Hepatocyte (in vitro differentiated cells): ENCODE measurements around the gene OR2F2. TPM values are rescaled to one million over a fixed set of nuclear protein-coding genes. Genes with fewer than 3 reads are reported as not detected.

Experiments
- DNase-seq: peaks from one replicate; pipeline ENCODE4 v3.0.0-alpha.2; 2016; ENCODE audit warnings: low spot score
- H2AFZ ChIP-seq: fragments of 200-600 bp; sonication (generic); 2 replicates; pipeline ENCODE4 v1.6.0; 2016; ENCODE audit warnings: antibody characterized with exemption, mild to moderate bottlenecking
- H3K27ac ChIP-seq: fragments of 200-600 bp; sonication (generic); 2 replicates; pipeline ENCODE4 v1.5.1; 2016; ENCODE audit warnings: mild to moderate bottlenecking
- H3K27me3 ChIP-seq: fragments of 200-600 bp; sonication (generic); 2 replicates; pipeline ENCODE4 v1.6.1; 2016
- H3K36me3 ChIP-seq: fragments of 200-600 bp; sonication (generic); replicated peaks from 2 replicates; pipeline ENCODE4 v1.5.1; 2016; ENCODE audit warnings: low read depth; ENCODE audit not compliant: insufficient read depth
- H3K4me1 ChIP-seq: fragments of 200-600 bp; sonication (generic); 2 replicates; pipeline ENCODE4 v1.5.1; 2016; ENCODE audit warnings: mild to moderate bottlenecking, moderate library complexity; ENCODE audit not compliant: insufficient read depth
- H3K4me2 ChIP-seq: fragments of 200-600 bp; sonication (generic); 2 replicates; pipeline ENCODE4 v1.6.0; 2016
- H3K4me3 ChIP-seq: fragments of 200-600 bp; sonication (generic); 2 replicates; pipeline ENCODE4 v1.5.1; 2016; ENCODE audit warnings: mild to moderate bottlenecking
- H3K79me2 ChIP-seq: fragments of 200-600 bp; sonication (generic); 2 replicates; pipeline ENCODE4 v1.6.0; 2017; ENCODE audit warnings: mild to moderate bottlenecking
- H3K9me2 ChIP-seq: fragments of 200-600 bp; sonication (generic); replicated peaks from 2 replicates; pipeline ENCODE4 v1.6.0; 2017; ENCODE audit warnings: mild to moderate bottlenecking; ENCODE audit not compliant: insufficient read depth
- H3K9me3 ChIP-seq: fragments of 200-600 bp; sonication (generic); 2 replicates; pipeline ENCODE4 v1.5.1; 2016; ENCODE audit warnings: low read depth, mild to moderate bottlenecking
- H4K20me1 ChIP-seq: fragments of 200-600 bp; sonication (generic); 2 replicates; pipeline ENCODE4 v1.6.0; 2016; ENCODE audit warnings: mild to moderate bottlenecking; ENCODE audit not compliant: insufficient read depth, poor library complexity, severe bottlenecking
- CTCF ChIP-seq: fragments of 200-600 bp; sonication (generic); IDR thresholded peaks from 2 replicates; pipeline ENCODE4 v1.5.1; 2016; ENCODE audit warnings: antibody characterized with exemption, mild to moderate bottlenecking; ENCODE audit not compliant: poor library complexity
- EZH2 ChIP-seq: fragments of 200-600 bp; sonication (generic); IDR thresholded peaks from 2 replicates; pipeline ENCODE4 v1.6.1; 2016; ENCODE audit warnings: antibody characterized with exemption, mild to moderate bottlenecking, borderline replicate concordance
- EZH2phosphoT487 ChIP-seq: fragments of 200-600 bp; sonication (generic); IDR thresholded peaks from one replicate; pipeline ENCODE4 v1.6.1; 2018; ENCODE audit warnings: antibody characterized with exemption, mild to moderate bottlenecking, low read depth, moderate library complexity; ENCODE audit not compliant: unreplicated experiment, severe bottlenecking
- WGBS: methylation state at CpG from one replicate; pipeline ENCODE4 v1.1.6; 2016; ENCODE audit warnings: low lambda C conversion rate; ENCODE audit errors: missing lambda C conversion rate; 5-methylcytosine and 5-hydroxymethylcytosine counted together
- polyA plus RNA-seq: library from polyadenylated mRNA; unstranded; fragments of >200 nt; fragmentation: Nextera tagmentation; extraction: Ambion mirVana; gene quantifications from 2 replicates; pipeline ENCODE4 v1.2.1, GENCODE V29; 2016
- total RNA-seq: library from RNA; depleted of rRNA; stranded (reverse); fragments of >200 nt; gene quantifications from 2 replicates; pipeline ENCODE4 v1.2.3, GENCODE V29; 2014

The OR2F2 gene
- total and polyA plus RNA-seq, 2 experiments from 2014 or later: not detected

DNA sequence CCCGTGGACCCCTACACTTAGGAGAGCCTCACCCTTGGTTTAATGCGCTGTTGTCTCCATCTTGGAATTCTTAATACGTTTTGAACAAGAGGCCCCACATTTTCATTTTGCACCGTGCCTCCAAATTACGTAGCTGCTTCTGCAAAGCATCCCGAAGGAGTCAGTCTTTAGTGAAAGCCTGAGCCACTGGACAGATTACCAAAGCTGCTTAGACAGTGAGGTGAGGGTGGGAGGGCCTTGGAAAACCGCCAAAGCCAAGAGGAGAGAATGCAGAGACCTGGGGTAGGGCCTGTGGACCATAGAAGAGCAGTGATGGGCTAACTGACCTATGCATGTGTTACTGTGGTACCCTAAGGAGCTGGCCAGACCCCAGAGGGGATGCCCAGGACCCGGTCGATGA, 28.9 kb upstream of the OR2F2 start:
- no peaks in the 10 kb centered on the region for H4K20me1 ChIP-seq
- DNase-seq: no peak
- no peaks in the 10 kb centered on the region for H3K79me2 ChIP-seq
- H3K36me3 ChIP-seq: no peaks in the 10 kb centered on the region
- H3K4me1 ChIP-seq: peaks cover 17% of the 10 kb centered on the region
- H3K4me3 ChIP-seq: no peak overlapping the region
- H3K9me2 ChIP-seq: no peaks in the 10 kb centered on the region
- peak overlapping the region; percentile 93 for H3K27ac ChIP-seq
- 94% methylated on average over 9 of the region's 9 CpGs for WGBS
- H3K9me3 ChIP-seq: no peaks in the 10 kb centered on the region
- no peak overlapping the region for H2AFZ ChIP-seq
- H3K27me3 ChIP-seq: no peaks in the 10 kb centered on the region
- H3K4me2 ChIP-seq: no peak overlapping the region
- TF ChIP-seq EZH2: no peak
- no peak for TF ChIP-seq CTCF
- no peak for TF ChIP-seq EZH2phosphoT487

- no peaks in the 10 kb centered on the region for H3K79me2 ChIP-seq
- H3K4me3 ChIP-seq: no peak overlapping the region
- H4K20me1 ChIP-seq: no peaks in the 10 kb centered on the region
- H3K27me3 ChIP-seq: no peaks in the 10 kb centered on the region
- H3K4me2 ChIP-seq: no peak overlapping the region
- no peaks in the 10 kb centered on the region for H3K36me3 ChIP-seq
- TF ChIP-seq CTCF (no peak), EZH2phosphoT487 (no peak), EZH2 (no peak)
- peak; percentile 41 for DNase-seq
- no peak overlapping the region for H2AFZ ChIP-seq
- WGBS: 76% methylated on average over 5 of the region's 5 CpGs
- H3K9me3 ChIP-seq: no peaks in the 10 kb centered on the region
- H3K27ac ChIP-seq: no peak overlapping the region
- no peaks in the 10 kb centered on the region for H3K9me2 ChIP-seq
- peaks cover 17% of the 10 kb centered on the region for H3K4me1 ChIP-seq
Measured at GRCh38 chr7:143906895-143907294, 28.1 kb upstream of the OR2F2 start.

DNA sequence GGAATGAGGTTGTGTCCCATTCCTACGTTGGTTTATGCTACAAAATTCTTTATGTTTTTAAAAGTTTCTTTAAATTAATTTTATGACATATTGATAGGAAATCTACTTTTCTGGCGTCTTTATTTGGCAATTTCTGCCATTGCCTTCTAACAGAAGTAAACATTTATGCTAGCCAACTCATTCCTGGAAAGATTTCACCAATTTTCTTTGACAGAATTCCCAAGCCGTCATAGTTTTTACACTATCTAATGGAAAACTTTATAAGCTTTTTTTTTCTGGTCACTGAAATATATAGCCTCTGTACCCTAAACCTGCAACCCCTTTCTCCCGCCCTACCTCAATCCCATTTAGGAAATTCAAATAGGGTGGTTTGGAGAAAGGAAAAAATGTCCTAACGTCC, 26.9 kb upstream of the OR2F2 start:
- H3K4me1 ChIP-seq: peaks cover 17% of the 10 kb centered on the region
- DNase-seq: no peak
- H3K36me3 ChIP-seq: no peaks in the 10 kb centered on the region
- TF ChIP-seq EZH2: no peak
- no peak for TF ChIP-seq EZH2phosphoT487
- TF ChIP-seq CTCF: no peak
- no peaks in the 10 kb centered on the region for H3K27me3 ChIP-seq
- no peaks in the 10 kb centered on the region for H3K9me3 ChIP-seq
- H4K20me1 ChIP-seq: no peaks in the 10 kb centered on the region
- 86% methylated on average over 5 of the region's 5 CpGs for WGBS
- H3K4me2 ChIP-seq: no peak overlapping the region
- H2AFZ ChIP-seq: no peak overlapping the region
- H3K27ac ChIP-seq: no peak overlapping the region
- H3K9me2 ChIP-seq: no peaks in the 10 kb centered on the region
- H3K4me3 ChIP-seq: no peak overlapping the region
- H3K79me2 ChIP-seq: no peaks in the 10 kb centered on the region

GRCh38 chr7:143909863-143910262, 25.2 kb upstream of the OR2F2 start:
- no peaks in the 10 kb centered on the region for H3K27me3 ChIP-seq
- no peaks in the 10 kb centered on the region for H3K36me3 ChIP-seq
- no peaks in the 10 kb centered on the region for H3K79me2 ChIP-seq
- H3K4me2 ChIP-seq: no peak overlapping the region
- TF ChIP-seq EZH2: no peak
- TF ChIP-seq EZH2phosphoT487: no peak
- no peak for TF ChIP-seq CTCF
- H3K9me3 ChIP-seq: no peaks in the 10 kb centered on the region
- H4K20me1 ChIP-seq: no peaks in the 10 kb centered on the region
- H2AFZ ChIP-seq: no peak overlapping the region
- no peak for DNase-seq
- no peak overlapping the region for H3K27ac ChIP-seq
- H3K4me1 ChIP-seq: peaks cover 10% of the 10 kb centered on the region
- no peak overlapping the region for H3K4me3 ChIP-seq
- WGBS: 76% methylated on average over 3 of the region's 3 CpGs
- no peaks in the 10 kb centered on the region for H3K9me2 ChIP-seq
